ENCODE results near the gene IBA57. TPM values are rescaled to one million over a fixed set of nuclear protein-coding genes. Genes with fewer than 3 reads are reported as not detected.

IBA57 gene
- polyA plus RNA-seq, 3 donors from 2014 or later: 2.0 to 4.4 (median 2.0) TPM

GRCh38 chr1:228176024-228176395, 10.4 kb downstream of the IBA57 start:
- H3K27ac Mint-ChIP-seq: peak overlapping the region in 1 of 6 donors; percentile 75
- H3K4me3 Mint-ChIP-seq: no peak overlapping the region
- no peaks in the 10 kb centered on the region for H3K9me3 Mint-ChIP-seq

GRCh38 chr1:228176461-228177182, 11.0 kb downstream of the IBA57 start:
- Mint-ChIP-seq H3K9me3 (no peaks in the 10 kb centered on the region), H3K4me3 (no peak overlapping the region), H3K27ac (no peak overlapping the region), H3K36me3 (peaks cover 0 to 8% (median 3%) of the 10 kb centered on the region in 3 donors), H3K27me3 (ENCODE audit: low read depth in 3 of 3) (peaks cover 4 to 19% (median 6%) of the 10 kb centered on the region in 3 donors), H3K4me1 (peaks cover 23 to 38% of the 10 kb centered on the region in 2 donors)
- no peak for DNase-seq

More at GRCh38 chr1:228176024-228176395, 10.4 kb downstream of the IBA57 start:
- Mint-ChIP-seq H3K36me3 (peaks cover 0 to 8% (median 3%) of the 10 kb centered on the region in 3 donors), H3K27me3 (ENCODE audit: low read depth in 3 of 3) (peaks cover 2 to 20% (median 4%) of the 10 kb centered on the region in 3 donors), H3K4me1 (peaks cover 22 to 35% of the 10 kb centered on the region in 2 donors)
- no peak for DNase-seq

- H3K4me1 Mint-ChIP-seq: peaks cover 25 to 39% of the 10 kb centered on the region in 2 donors
- H3K4me3 Mint-ChIP-seq: no peak overlapping the region
- peaks cover 0 to 8% (median 3%) of the 10 kb centered on the region in 3 donors for H3K36me3 Mint-ChIP-seq
- no peak for DNase-seq
- no peaks in the 10 kb centered on the region for H3K9me3 Mint-ChIP-seq
- H3K27ac Mint-ChIP-seq: no peak overlapping the region
- peaks cover 9 to 24% (median 10%) of the 10 kb centered on the region in 3 donors for H3K27me3 Mint-ChIP-seq (ENCODE audit: low read depth in 3 of 3)
Measured at GRCh38 chr1:228177183-228177475, 11.5 kb downstream of the IBA57 start.

GRCh38 chr1:228177721-228178710, 12.4 kb downstream of the IBA57 start:
- peak overlapping the region; percentile 10 to 80 (median 57) for H3K27ac Mint-ChIP-seq
- H3K36me3 Mint-ChIP-seq: peaks cover 0 to 5% (median 3%) of the 10 kb centered on the region in 3 donors
- peaks cover 15 to 29% (median 16%) of the 10 kb centered on the region in 3 donors for H3K27me3 Mint-ChIP-seq (ENCODE audit: low read depth in 3 of 3)
- no peaks in the 10 kb centered on the region for H3K9me3 Mint-ChIP-seq
- DNase-seq: peak in 1 of 3 donors; percentile 38
- peak overlapping the region; percentile 8 to 60 (median 15) for H3K4me3 Mint-ChIP-seq
- H3K4me1 Mint-ChIP-seq: peaks cover 20 to 35% of the 10 kb centered on the region in 2 donors

GRCh38 chr1:228178737-228179684, 13.4 kb downstream of the IBA57 start:
- Mint-ChIP-seq H3K4me1 (peaks cover 27 to 40% of the 10 kb centered on the region in 2 donors), H3K27me3 (ENCODE audit: low read depth in 3 of 3) (peaks cover 15 to 33% (median 17%) of the 10 kb centered on the region in 3 donors), H3K27ac (peak overlapping the region in 3 of 6 donors; percentile 20 to 66 (median 31)), H3K4me3 (no peak overlapping the region), H3K36me3 (peaks cover 0 to 5% (median 3%) of the 10 kb centered on the region in 3 donors), H3K9me3 (no peaks in the 10 kb centered on the region)
- no peak for DNase-seq

GRCh38 chr1:228180271-228180958, 14.8 kb downstream of the IBA57 start:
- Mint-ChIP-seq H3K4me1 (peaks cover 33 to 43% of the 10 kb centered on the region in 2 donors), H3K27me3 (ENCODE audit: low read depth in 3 of 3) (peaks cover 13 to 29% (median 22%) of the 10 kb centered on the region in 3 donors), H3K4me3 (no peak overlapping the region), H3K9me3 (no peaks in the 10 kb centered on the region), H3K36me3 (peaks cover 0 to 5% (median 3%) of the 10 kb centered on the region in 3 donors), H3K27ac (no peak overlapping the region)
- DNase-seq: no peak

- H3K27me3 Mint-ChIP-seq (ENCODE audit: low read depth in 3 of 3): peaks cover 13 to 33% (median 24%) of the 10 kb centered on the region in 3 donors
- H3K4me1 Mint-ChIP-seq: peaks cover 40 to 50% of the 10 kb centered on the region in 2 donors
- H3K36me3 Mint-ChIP-seq: peaks cover 0 to 5% (median 3%) of the 10 kb centered on the region in 3 donors
- DNase-seq: no peak
- no peaks in the 10 kb centered on the region for H3K9me3 Mint-ChIP-seq
- H3K27ac Mint-ChIP-seq: peak overlapping the region in 3 of 6 donors; percentile 55 to 69 (median 65)
- no peak overlapping the region for H3K4me3 Mint-ChIP-seq
Measured at GRCh38 chr1:228180959-228181644, 15.5 kb downstream of the IBA57 start.

GRCh38 chr1:228181645-228182034, 16.0 kb downstream of the IBA57 start:
- no peak for DNase-seq
- peaks cover 0 to 5% (median 3%) of the 10 kb centered on the region in 3 donors for H3K36me3 Mint-ChIP-seq
- H3K9me3 Mint-ChIP-seq: no peaks in the 10 kb centered on the region
- H3K27me3 Mint-ChIP-seq (ENCODE audit: low read depth in 3 of 3): peaks cover 13 to 34% (median 24%) of the 10 kb centered on the region in 3 donors
- H3K27ac Mint-ChIP-seq: peak overlapping the region in 4 of 6 donors; percentile 54 to 69 (median 60)
- peaks cover 45 to 56% of the 10 kb centered on the region in 2 donors for H3K4me1 Mint-ChIP-seq
- H3K4me3 Mint-ChIP-seq: no peak overlapping the region

GRCh38 chr1:228182296-228183030, 16.9 kb downstream of the IBA57 start:
- H3K27me3 Mint-ChIP-seq (ENCODE audit: low read depth in 3 of 3): peaks cover 13 to 36% (median 24%) of the 10 kb centered on the region in 3 donors
- H3K4me1 Mint-ChIP-seq: peaks cover 45 to 58% of the 10 kb centered on the region in 2 donors
- H3K4me3 Mint-ChIP-seq: peak overlapping the region in 1 of 5 donors; percentile 17

GRCh38 chr1:228184152-228184551, 18.5 kb downstream of the IBA57 start:
- H3K27me3 Mint-ChIP-seq (ENCODE audit: low read depth in 3 of 3): peaks cover 11 to 31% (median 24%) of the 10 kb centered on the region in 3 donors
- no peak for DNase-seq
- H3K4me1 Mint-ChIP-seq: peaks cover 34 to 47% of the 10 kb centered on the region in 2 donors
- H3K9me3 Mint-ChIP-seq: no peaks in the 10 kb centered on the region
- no peak overlapping the region for H3K4me3 Mint-ChIP-seq
- no peaks in the 10 kb centered on the region for H3K36me3 Mint-ChIP-seq
- H3K27ac Mint-ChIP-seq: peak overlapping the region in 2 of 6 donors; percentile 9 to 49

More at GRCh38 chr1:228182296-228183030, 16.9 kb downstream of the IBA57 start:
- Mint-ChIP-seq H3K9me3 (no peaks in the 10 kb centered on the region), H3K36me3 (peaks cover 0 to 5% (median 3%) of the 10 kb centered on the region in 3 donors), H3K27ac (peak overlapping the region in 5 of 6 donors; percentile 43 to 73 (median 56))
- peak; percentile 48 to 56 (median 48) for DNase-seq

GRCh38 chr1:228185641-228185965, 20.0 kb downstream of the IBA57 start:
- Mint-ChIP-seq H3K4me3 (peak overlapping the region in 3 of 5 donors; percentile 5 to 61 (median 41)), H3K27ac (peak overlapping the region; percentile 29 to 85 (median 78)), H3K27me3 (ENCODE audit: low read depth in 3 of 3) (peaks cover 11 to 24% (median 23%) of the 10 kb centered on the region in 3 donors), H3K9me3 (no peaks in the 10 kb centered on the region), H3K4me1 (peaks cover 34 to 42% of the 10 kb centered on the region in 2 donors), H3K36me3 (peaks cover 0 to under 1% (median 0%) of the 10 kb centered on the region in 3 donors)
- peak; percentile 49 to 67 (median 59) for DNase-seq

All from immature natural killer cell (primary cell).